ENCODE data around the gene NPC1L1.
"Not testable (repeated sequence)": the region's sequence is repeated elsewhere in the genome, so short reads cannot be mapped to it uniquely, and the experiment has no call there.

NPC1L1 gene

GRCh38 chr7:44564606-44565005 lies 23.5 kb upstream of the NPC1L1 start:
- DNase-seq, result no peak

- no peak for DNase-seq
Observed at GRCh38 chr7:44563171-44563679, 22.1 kb upstream of the NPC1L1 start.

GRCh38 chr7:44562622-44562962 lies 21.5 kb upstream of the NPC1L1 start:
- not testable (repeated sequence) for DNase-seq

GRCh38 chr7:44561962-44562621 lies 21.0 kb upstream of the NPC1L1 start:
- DNase-seq, result no peak

GRCh38 chr7:44561481-44561880 lies 20.4 kb upstream of the NPC1L1 start:
- DNase-seq, result no peak

- no peak for DNase-seq
Observed at GRCh38 chr7:44559485-44559884, 18.4 kb upstream of the NPC1L1 start.

- no peak for DNase-seq
Observed at GRCh38 chr7:44557485-44557884, 16.4 kb upstream of the NPC1L1 start.

- DNase-seq, result no peak
Observed at GRCh38 chr7:44555350-44555749, 14.2 kb upstream of the NPC1L1 start.

GRCh38 chr7:44552473-44553005 lies 11.4 kb upstream of the NPC1L1 start:
- not testable (repeated sequence) for DNase-seq

- DNase-seq, result no peak
Observed at GRCh38 chr7:44549457-44549856, 8.3 kb upstream of the NPC1L1 start.

- no peak for DNase-seq
Observed at GRCh38 chr7:44548893-44549292, 7.8 kb upstream of the NPC1L1 start.

GRCh38 chr7:44547536-44548231 lies 6.6 kb upstream of the NPC1L1 start:
- DNase-seq, result no peak

- DNase-seq, result no peak
Observed at GRCh38 chr7:44541876-44542610, 913 bp upstream of the NPC1L1 start.

GRCh38 chr7:44540592-44541027 lies 520 bp downstream of the NPC1L1 start:
- no peak for DNase-seq

- no peak for DNase-seq
Observed at GRCh38 chr7:44539669-44540506, 1.2 kb downstream of the NPC1L1 start.

- DNase-seq, result no peak
Observed at GRCh38 chr7:44538798-44539668, 2.1 kb downstream of the NPC1L1 start.

GRCh38 chr7:44538093-44538797 lies 2.9 kb downstream of the NPC1L1 start:
- DNase-seq, result no peak

- no peak for DNase-seq
Observed at GRCh38 chr7:44537442-44537841, 3.7 kb downstream of the NPC1L1 start.

GRCh38 chr7:44536090-44536489 lies 5.0 kb downstream of the NPC1L1 start:
- no peak for DNase-seq

- no peak for DNase-seq
Observed at GRCh38 chr7:44535348-44536064, 5.6 kb downstream of the NPC1L1 start.
